Measurements from ENCODE around the gene CCDC85A.

DNA sequence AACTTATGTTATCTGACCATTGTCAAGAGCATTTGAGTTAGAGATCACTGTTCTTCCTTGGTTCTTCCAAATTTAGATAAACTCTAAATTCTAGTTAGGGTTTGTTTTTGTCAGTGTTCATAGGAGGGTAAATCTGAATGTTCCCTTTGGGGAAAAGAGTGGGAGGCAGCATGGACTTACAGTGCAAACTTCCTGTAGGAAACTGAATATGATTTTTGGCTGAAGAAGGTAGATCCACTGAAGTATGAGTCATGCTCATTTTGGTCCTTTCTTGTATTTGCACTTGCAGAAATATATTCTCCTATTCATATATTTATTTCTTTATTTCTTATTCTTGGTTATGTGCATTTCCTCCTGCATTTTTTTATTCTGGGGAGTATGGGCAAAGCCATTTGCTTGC is 27.3 kb downstream of the CCDC85A start:
- no peak for TF ChIP-seq CTCF (conservative IDR thresholded peaks at IDR 0.05)
- no peak for TF ChIP-seq ZFX (IDR thresholded peaks at IDR 0.05)

All from C4-2B (cell line).